NB4 (cell line): ENCODE results near the gene FASLG.

ENCODE experiments used
- MYC ChIP-seq: IDR thresholded peaks from 2 replicates; pipeline ENCODE4 v1.6.1; 2011; ENCODE audit warnings: low read depth, low read length
- POLR2A ChIP-seq: IDR thresholded peaks from 2 replicates; pipeline ENCODE4 v1.6.1; 2011; ENCODE audit warnings: mild to moderate bottlenecking; ENCODE audit not compliant: insufficient read length; ENCODE audit errors: extremely low read depth
- TF ChIP-seq, protein P1 (sequence below): IDR thresholded peaks from one replicate; pipeline ENCODE4 v1.5.1; 2012; ENCODE audit warnings: low read depth, low read length
- TF ChIP-seq, protein P2 (sequence below): IDR thresholded peaks from 2 replicates; pipeline ENCODE4 v1.6.1; 2011; ENCODE audit warnings: low read depth, low read length

DNA sequence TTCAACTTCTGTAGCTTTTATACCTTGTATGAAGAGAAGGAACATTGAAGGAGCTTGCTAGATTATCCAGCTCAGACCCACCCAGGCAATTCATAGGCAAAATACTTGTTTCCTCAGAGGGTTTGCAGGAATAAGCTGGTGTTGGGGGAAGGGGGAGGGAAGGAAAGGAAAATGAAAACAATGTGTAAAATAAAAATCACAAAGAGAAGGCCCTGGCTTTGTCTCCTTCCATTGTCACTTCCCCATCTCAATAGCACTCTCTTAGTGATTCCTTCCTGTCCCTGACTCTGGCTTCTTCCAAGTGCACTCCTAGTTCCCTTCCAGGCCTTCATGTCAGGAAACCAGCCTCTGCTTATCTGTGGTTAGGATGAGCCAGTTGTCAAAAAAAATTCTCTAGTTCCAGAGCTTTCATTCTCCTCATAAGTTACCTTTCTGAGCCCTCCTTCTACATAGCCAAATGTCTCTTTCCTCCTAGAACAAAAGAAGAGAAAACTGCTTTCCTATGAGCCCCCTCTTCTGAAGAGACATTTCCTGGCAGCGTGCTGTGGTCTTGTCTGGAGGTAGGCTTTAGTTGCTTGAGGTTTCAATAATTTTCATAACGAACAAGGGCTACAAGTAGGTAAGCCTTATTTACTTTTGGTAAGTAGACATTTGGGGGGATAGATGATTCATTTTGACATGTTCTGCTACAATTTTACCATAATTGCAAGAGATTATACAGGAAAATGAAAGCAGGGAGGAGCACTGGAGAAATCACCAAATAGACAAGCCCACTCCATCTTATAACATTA is 45.7 kb downstream of the FASLG start:
- TF ChIP-seq, protein P1, sequence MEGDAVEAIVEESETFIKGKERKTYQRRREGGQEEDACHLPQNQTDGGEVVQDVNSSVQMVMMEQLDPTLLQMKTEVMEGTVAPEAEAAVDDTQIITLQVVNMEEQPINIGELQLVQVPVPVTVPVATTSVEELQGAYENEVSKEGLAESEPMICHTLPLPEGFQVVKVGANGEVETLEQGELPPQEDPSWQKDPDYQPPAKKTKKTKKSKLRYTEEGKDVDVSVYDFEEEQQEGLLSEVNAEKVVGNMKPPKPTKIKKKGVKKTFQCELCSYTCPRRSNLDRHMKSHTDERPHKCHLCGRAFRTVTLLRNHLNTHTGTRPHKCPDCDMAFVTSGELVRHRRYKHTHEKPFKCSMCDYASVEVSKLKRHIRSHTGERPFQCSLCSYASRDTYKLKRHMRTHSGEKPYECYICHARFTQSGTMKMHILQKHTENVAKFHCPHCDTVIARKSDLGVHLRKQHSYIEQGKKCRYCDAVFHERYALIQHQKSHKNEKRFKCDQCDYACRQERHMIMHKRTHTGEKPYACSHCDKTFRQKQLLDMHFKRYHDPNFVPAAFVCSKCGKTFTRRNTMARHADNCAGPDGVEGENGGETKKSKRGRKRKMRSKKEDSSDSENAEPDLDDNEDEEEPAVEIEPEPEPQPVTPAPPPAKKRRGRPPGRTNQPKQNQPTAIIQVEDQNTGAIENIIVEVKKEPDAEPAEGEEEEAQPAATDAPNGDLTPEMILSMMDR, result no peak
- TF ChIP-seq, protein P2, sequence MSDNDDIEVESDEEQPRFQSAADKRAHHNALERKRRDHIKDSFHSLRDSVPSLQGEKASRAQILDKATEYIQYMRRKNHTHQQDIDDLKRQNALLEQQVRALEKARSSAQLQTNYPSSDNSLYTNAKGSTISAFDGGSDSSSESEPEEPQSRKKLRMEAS, result no peak
- TF ChIP-seq POLR2A (no peak), MYC (no peak)
